Prostate gland (tissue), 2 donors: ENCODE data around the gene MAOA. TPM values are rescaled to one million over a fixed set of nuclear protein-coding genes. Genes with fewer than 3 reads are reported as not detected.

Experiments used
- DNase-seq: peaks from one replicate; pipeline ENCODE4 v3.0.0-alpha.2; 2019; ENCODE audit warnings: low spot score
- H3K27ac ChIP-seq, 2 donors: fragments of 200-600 bp; sonication (generic); 2 replicates each; pipeline ENCODE4 v1.5.1; 2017 to 2019
- H3K27me3 ChIP-seq: fragments of 200-600 bp; sonication (generic); replicated peaks from 2 replicates; pipeline ENCODE4 v1.5.1; 2019; ENCODE audit not compliant: insufficient read depth
- H3K36me3 ChIP-seq, 2 donors: fragments of 200-600 bp; sonication (generic); 1 replicate in 1 of 2; 2 replicates in 1 of 2; pipeline versions ENCODE4 v1.5.1 to v1.8.1; 2017 to 2019
- H3K4me1 ChIP-seq: fragments of 200-600 bp; sonication (generic); replicated peaks from 2 replicates; pipeline ENCODE4 v1.5.1; 2019
- H3K4me3 ChIP-seq, 2 donors: fragments of 200-600 bp; sonication (generic); 2 replicates each; pipeline ENCODE4 v1.5.1; 2017 to 2019
- H3K9me3 ChIP-seq: fragments of 200-600 bp; sonication (generic); 2 replicates; pipeline ENCODE4 v1.5.1; 2017
- CTCF ChIP-seq, 4 experiments: fragments of 200-600 bp in 2 of 4; fragments of 450-650 bp in 2 of 4; sonication (generic) in 2 of 4; IDR thresholded peaks; 1 replicate in 3 of 4; 2 replicates in 1 of 4; pipeline ENCODE4 v1.5.1; 2016 to 2019; ENCODE audit warnings: antibody characterized with exemption in 4 of 4, mild to moderate bottlenecking in 2 of 4, moderate library complexity in 2 of 4
- POLR2A ChIP-seq: fragments of 450-650 bp; IDR thresholded peaks from one replicate; pipeline ENCODE4 v1.6.1; 2016; ENCODE audit warnings: antibody characterized with exemption, mild to moderate bottlenecking
- POLR2AphosphoS5 ChIP-seq: sonication (generic); formaldehyde crosslinking; IDR thresholded peaks from one replicate; pipeline ENCODE4 v1.6.1; 2017; ENCODE audit warnings: antibody characterized with exemption
- WGBS: methylation state at CpG from one replicate; pipeline ENCODE4 v1.1.5; 2018; 5-methylcytosine and 5-hydroxymethylcytosine counted together
- intact Hi-C: fragments of 100-400 bp; cut with DNase I; formaldehyde crosslinking; loops from one replicate; pipeline ENCODE4 v1.14.2; 2022
- total RNA-seq, 2 donors: library from RNA; depleted of rRNA; stranded (reverse); fragments of >200 nt; gene quantifications; one replicate each; pipeline ENCODE4 v1.1.0, GENCODE V29; 2016

The MAOA gene
- total RNA-seq, 2 donors from 2014 or later: 70.7 to 230 TPM

- Histone ChIP-seq H3K27me3 (no peaks in the 10 kb centered on the region), H3K4me3 (no peak overlapping the region), H3K36me3 (no peaks in the 10 kb centered on the region), H3K27ac (no peak overlapping the region), H3K4me1 (no peaks in the 10 kb centered on the region), H3K9me3 (no peaks in the 10 kb centered on the region)
- DNase-seq: no peak
- intact Hi-C loops: no loop called here
- TF ChIP-seq POLR2A: no peak
- no peak for TF ChIP-seq CTCF (IDR thresholded peaks at IDR 0.05)
- no peak for TF ChIP-seq POLR2AphosphoS5
Observed at GRCh38 chrX:43627147-43627546, 29.0 kb upstream of the MAOA start.

- no peak for DNase-seq
- Histone ChIP-seq H3K4me1 (no peaks in the 10 kb centered on the region), H3K4me3 (no peak overlapping the region), H3K27me3 (no peaks in the 10 kb centered on the region), H3K27ac (no peak overlapping the region), H3K9me3 (no peaks in the 10 kb centered on the region), H3K36me3 (no peaks in the 10 kb centered on the region)
- TF ChIP-seq CTCF (IDR thresholded peaks at IDR 0.05) (no peak), POLR2A (no peak), POLR2AphosphoS5 (no peak)
- intact Hi-C loops: no loop called here
- 50% methylated on average over 1 of the region's 1 CpG for WGBS
Observed at GRCh38 chrX:43627669-43628068, 28.4 kb upstream of the MAOA start.

DNA sequence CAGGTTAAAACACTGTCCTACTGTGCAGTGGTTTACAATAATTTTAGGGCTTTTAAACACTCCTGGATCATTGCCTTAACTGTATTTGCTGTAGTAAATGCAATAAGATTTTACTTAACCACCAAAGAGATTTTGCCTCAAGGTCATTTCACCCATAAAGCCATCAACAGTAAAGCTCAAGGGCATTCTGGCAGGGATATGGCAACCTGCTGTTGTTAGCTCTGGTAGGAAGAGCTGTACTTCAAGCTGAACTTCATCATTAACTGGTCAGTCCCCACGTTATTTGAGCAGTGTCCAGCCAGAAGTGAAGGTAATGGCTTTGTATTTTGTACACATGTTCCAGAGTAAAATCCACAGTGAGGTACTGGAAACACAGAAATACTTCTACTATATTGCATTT lies 26.9 kb upstream of the MAOA start:
- no peaks in the 10 kb centered on the region for H3K36me3 ChIP-seq
- no peaks in the 10 kb centered on the region for H3K27me3 ChIP-seq
- TF ChIP-seq POLR2AphosphoS5 (no peak), CTCF (IDR thresholded peaks at IDR 0.05) (no peak), POLR2A (no peak)
- 0% methylated on average over 1 of the region's 1 CpG for WGBS
- H3K9me3 ChIP-seq: no peaks in the 10 kb centered on the region
- no peaks in the 10 kb centered on the region for H3K4me1 ChIP-seq
- intact Hi-C loops: no loop called here
- H3K27ac ChIP-seq: no peak overlapping the region
- H3K4me3 ChIP-seq: no peak overlapping the region
- DNase-seq: no peak

GRCh38 chrX:43631841-43632240 lies 24.3 kb upstream of the MAOA start:
- intact Hi-C loops: no loop called here
- WGBS: 93% methylated on average over 1 of the region's 1 CpG

More at GRCh38 chrX:43631841-43632240, 24.3 kb upstream of the MAOA start:
- no peaks in the 10 kb centered on the region for H3K27me3 ChIP-seq
- no peaks in the 10 kb centered on the region for H3K4me1 ChIP-seq
- H3K9me3 ChIP-seq: no peaks in the 10 kb centered on the region
- no peaks in the 10 kb centered on the region for H3K36me3 ChIP-seq
- no peak overlapping the region for H3K4me3 ChIP-seq
- no peak for TF ChIP-seq CTCF (IDR thresholded peaks at IDR 0.05)
- no peak for TF ChIP-seq POLR2A
- no peak for TF ChIP-seq POLR2AphosphoS5
- no peak overlapping the region for H3K27ac ChIP-seq
- DNase-seq: no peak
